HUES6 (cell line): ENCODE data around the gene EP400.

Source experiments
- H3K27ac ChIP-seq: 2 replicates; pipeline ENCODE4 v1.7.0; 2013; ENCODE audit warnings: low read depth, mild to moderate bottlenecking, low read length, inconsistent platforms
- H3K27me3 ChIP-seq: 2 replicates; pipeline ENCODE4 v1.6.1; 2013; ENCODE audit warnings: low read length; ENCODE audit not compliant: control insufficient read depth, insufficient read depth
- H3K36me3 ChIP-seq: 2 replicates; pipeline ENCODE4 v1.6.1; 2013; ENCODE audit warnings: low read length; ENCODE audit not compliant: control insufficient read depth, insufficient read depth
- H3K4me1 ChIP-seq: 2 replicates; pipeline ENCODE4 v1.6.1; 2013; ENCODE audit warnings: low read length; ENCODE audit not compliant: control insufficient read depth, insufficient read depth
- H3K4me3 ChIP-seq: 2 replicates; pipeline ENCODE4 v1.5.1; 2013; ENCODE audit warnings: low read depth, low read length
- H3K9ac ChIP-seq: one replicate; pipeline ENCODE4 v1.6.1; 2013; ENCODE audit warnings: mild to moderate bottlenecking, low read length
- H3K9me3 ChIP-seq: 2 replicates; pipeline ENCODE4 v1.6.1; 2013; ENCODE audit warnings: low read depth, low read length; ENCODE audit not compliant: control insufficient read depth, insufficient read depth

The EP400 gene

DNA sequence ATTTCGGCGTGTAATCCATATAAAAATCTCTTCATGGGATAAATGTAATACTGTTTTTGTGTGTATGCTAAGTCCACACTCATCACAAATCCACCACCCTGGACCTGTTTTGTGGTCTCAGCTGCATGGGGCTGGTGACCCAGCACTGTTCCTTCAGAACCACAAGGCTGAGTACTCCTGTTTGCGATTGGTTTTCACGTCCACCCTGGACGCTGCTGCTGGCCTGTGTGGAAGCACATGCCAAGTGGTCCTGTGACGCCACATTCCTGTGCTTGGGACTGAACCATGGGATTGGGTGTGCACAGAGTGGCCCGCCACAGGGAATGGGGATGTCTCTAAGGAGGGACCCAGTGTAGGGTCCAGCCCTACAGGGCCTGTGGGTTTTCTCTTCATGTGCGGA lies 16.4 kb upstream of the EP400 start:
- no peak overlapping the region for H3K4me3 ChIP-seq
- no peaks in the 10 kb centered on the region for H3K9me3 ChIP-seq
- H3K9ac ChIP-seq: no peak overlapping the region
- H3K36me3 ChIP-seq: peaks cover 71% of the 10 kb centered on the region
- H3K27me3 ChIP-seq: no peaks in the 10 kb centered on the region
- no peaks in the 10 kb centered on the region for H3K4me1 ChIP-seq
- H3K27ac ChIP-seq: no peak overlapping the region

DNA sequence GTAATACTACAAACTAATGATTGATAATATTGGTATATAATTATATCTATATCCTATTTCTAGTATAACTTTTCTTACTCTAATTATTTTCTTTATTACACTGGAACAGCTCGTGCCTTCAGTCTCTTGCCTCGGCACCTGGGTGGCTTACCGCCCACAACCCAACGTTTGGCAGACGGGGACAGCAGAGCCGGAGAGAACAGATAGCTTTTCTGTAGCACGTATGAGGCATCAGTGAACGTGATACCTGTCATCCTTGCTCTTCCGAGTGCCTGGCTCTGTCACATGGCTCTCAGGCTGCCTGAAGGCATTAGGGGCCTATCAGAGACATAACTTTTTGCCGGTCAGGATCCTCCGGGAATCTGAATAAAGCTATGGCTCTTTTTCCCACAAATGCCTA lies 15.2 kb upstream of the EP400 start:
- H3K9ac ChIP-seq: no peak overlapping the region
- no peaks in the 10 kb centered on the region for H3K27me3 ChIP-seq
- H3K4me1 ChIP-seq: no peaks in the 10 kb centered on the region
- H3K36me3 ChIP-seq: peaks cover 79% of the 10 kb centered on the region
- no peaks in the 10 kb centered on the region for H3K9me3 ChIP-seq
- H3K4me3 ChIP-seq: no peak overlapping the region
- no peak overlapping the region for H3K27ac ChIP-seq

DNA sequence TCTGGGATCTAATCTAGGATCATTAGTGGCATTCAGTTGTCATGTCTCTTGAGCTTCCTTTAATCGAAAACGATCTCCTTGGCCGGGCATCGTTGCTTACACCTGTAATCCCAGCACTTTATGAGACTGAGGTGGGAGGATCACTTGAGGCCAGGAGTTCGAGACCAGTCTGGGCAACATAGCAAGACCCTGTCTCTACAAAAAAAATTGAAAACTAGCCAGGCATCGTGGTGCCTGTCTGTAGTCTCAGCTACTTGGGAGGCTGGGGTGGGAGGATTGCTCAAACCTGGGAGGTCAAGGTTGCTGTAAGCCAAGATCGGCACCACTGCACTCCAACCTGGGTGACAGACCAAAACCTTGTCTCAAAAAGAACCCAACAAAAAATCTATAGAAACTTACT lies 11.7 kb upstream of the EP400 start:
- Histone ChIP-seq H3K27ac (no peak overlapping the region), H3K36me3 (peaks cover 90% of the 10 kb centered on the region), H3K9ac (no peak overlapping the region), H3K27me3 (no peaks in the 10 kb centered on the region), H3K9me3 (no peaks in the 10 kb centered on the region), H3K4me1 (no peaks in the 10 kb centered on the region), H3K4me3 (no peak overlapping the region)

DNA sequence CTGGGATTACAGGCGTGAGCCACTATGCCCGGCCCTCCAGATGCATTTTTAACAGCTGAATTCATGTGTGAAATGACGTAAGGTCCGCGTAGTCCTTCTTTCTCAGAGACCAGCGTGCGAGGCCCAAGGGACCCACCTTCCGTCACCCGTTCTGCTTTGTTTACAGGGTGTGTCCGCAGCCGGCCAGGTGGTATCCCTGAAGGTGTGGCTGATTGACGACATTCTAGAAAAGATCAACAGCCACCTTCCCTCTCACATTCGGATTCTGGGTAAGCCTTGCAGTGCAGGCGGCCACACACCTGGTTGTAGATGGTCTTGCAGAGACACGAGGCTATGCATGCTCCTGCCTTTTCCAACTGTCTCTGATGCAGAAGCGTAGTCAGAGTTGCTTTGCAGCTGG lies 10.7 kb upstream of the EP400 start:
- no peaks in the 10 kb centered on the region for H3K9me3 ChIP-seq
- no peaks in the 10 kb centered on the region for H3K4me1 ChIP-seq
- no peak overlapping the region for H3K9ac ChIP-seq
- no peak overlapping the region for H3K27ac ChIP-seq
- H3K36me3 ChIP-seq: peaks cover 90% of the 10 kb centered on the region
- no peak overlapping the region for H3K4me3 ChIP-seq
- H3K27me3 ChIP-seq: no peaks in the 10 kb centered on the region

DNA sequence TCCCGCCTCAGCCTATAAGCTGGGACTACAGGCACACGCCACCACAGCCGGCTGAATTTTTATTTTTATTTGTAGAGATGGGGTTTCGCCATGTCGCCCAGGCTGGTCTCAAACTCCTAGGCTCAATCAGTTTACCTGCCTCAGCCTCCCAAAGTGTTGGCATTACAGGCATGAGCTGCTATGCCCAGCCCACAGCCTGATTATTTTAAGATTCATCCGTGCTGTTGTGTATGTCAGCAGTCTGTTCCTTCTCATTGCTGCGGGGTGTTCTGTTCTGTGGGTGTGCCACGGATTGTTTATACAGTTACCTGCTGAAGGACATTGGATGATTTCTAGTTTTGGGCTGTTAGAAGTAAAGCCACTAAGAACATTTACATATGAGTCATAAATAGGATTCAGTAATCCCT lies 9.6 kb upstream of the EP400 start:
- no peaks in the 10 kb centered on the region for H3K4me1 ChIP-seq
- no peak overlapping the region for H3K4me3 ChIP-seq
- 0 out of 2 replicates have a peak, but pooled peaks cover 2% of the 10 kb centered on the region for H3K9me3 ChIP-seq
- H3K27me3 ChIP-seq: no peaks in the 10 kb centered on the region
- H3K9ac ChIP-seq: no peak overlapping the region
- peaks cover 88% of the 10 kb centered on the region for H3K36me3 ChIP-seq
- no peak overlapping the region for H3K27ac ChIP-seq

DNA sequence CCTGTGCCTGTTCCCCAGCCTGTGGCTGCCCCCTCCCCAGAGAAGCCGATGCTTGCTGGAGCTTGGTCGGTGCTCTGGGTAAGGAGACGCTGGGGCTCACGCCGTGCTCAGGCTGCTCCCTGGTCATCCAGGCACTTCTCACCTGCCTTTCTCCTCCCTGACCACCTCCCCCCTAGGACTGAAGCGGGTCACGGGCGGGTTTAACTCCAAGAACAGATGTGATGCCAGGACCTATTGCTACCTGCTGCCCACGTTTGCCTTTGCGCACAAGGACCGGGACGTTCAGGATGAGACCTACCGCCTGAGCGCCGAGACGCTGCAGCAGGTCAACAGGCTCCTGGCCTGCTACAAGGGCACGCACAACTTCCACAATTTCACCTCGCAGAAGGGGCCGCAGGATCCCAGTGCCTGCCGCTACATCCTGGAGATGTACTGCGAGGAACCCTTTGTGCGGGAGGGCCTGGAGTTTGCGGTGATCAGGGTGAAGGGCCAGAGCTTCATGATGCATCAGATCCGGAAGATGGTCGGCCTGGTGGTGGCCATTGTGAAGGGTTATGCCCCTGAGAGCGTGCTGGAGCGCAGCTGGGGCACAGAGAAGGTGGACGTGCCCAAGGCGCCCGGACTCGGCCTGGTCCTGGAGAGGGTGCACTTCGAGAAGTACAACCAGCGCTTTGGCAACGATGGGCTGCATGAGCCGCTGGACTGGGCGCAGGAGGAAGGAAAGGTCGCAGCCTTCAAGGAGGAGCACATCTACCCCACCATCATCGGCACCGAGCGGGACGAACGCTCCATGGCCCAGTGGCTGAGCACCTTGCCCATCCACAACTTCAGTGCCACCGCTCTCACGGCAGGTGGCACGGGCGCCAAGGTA lies 8.4 kb upstream of the EP400 start:
- no peak overlapping the region for H3K9ac ChIP-seq
- no peak overlapping the region for H3K4me3 ChIP-seq
- H3K4me1 ChIP-seq: no peaks in the 10 kb centered on the region
- no peak overlapping the region for H3K27ac ChIP-seq
- H3K36me3 ChIP-seq: peaks cover 78% of the 10 kb centered on the region
- 0 out of 2 replicates have a peak, but pooled peaks cover 2% of the 10 kb centered on the region for H3K9me3 ChIP-seq
- H3K27me3 ChIP-seq: no peaks in the 10 kb centered on the region

DNA sequence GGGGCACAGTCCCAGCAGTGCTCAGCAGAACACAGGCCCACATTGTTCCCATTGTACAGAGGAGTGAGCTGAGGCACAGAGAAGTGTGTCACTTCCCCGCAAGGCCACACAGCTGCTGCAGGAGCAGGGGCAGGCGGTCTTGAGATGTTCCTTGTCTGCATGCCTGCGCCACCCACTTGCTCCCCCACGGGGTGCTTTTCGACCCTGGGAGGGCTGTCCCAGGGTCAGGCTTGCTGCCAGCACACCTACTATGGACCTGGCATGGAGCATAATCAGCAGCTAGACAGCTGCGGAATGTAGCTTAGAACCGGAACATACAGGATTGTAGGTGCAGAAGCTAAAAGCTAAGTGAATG lies 7.8 kb upstream of the EP400 start:
- no peaks in the 10 kb centered on the region for H3K4me1 ChIP-seq
- no peak overlapping the region for H3K4me3 ChIP-seq
- peaks cover 72% of the 10 kb centered on the region for H3K36me3 ChIP-seq
- H3K27me3 ChIP-seq: no peaks in the 10 kb centered on the region
- H3K9me3 ChIP-seq: 0 out of 2 replicates have a peak, but pooled peaks cover 2% of the 10 kb centered on the region
- no peak overlapping the region for H3K9ac ChIP-seq
- no peak overlapping the region for H3K27ac ChIP-seq

DNA sequence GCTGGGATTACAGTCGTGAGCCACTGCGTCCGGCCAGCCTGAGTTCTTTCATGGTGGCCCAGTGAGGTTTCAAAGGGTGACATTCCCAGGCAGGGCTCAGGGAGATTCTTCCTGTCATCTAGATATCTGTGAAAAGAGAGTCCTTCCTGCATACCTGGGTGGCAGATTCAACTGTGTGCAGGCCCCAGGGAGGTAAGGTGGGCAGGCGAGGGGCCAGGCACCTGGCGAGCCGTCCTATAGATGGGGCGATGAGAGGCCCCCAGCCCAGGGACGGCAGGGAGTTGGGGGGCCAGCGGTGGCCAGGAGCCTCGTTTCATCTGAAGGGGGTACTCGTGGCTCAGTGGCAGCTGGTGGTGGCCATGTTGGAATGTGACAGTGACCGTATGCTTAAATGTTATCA lies 7.1 kb upstream of the EP400 start:
- Histone ChIP-seq H3K27ac (no peak overlapping the region), H3K27me3 (no peaks in the 10 kb centered on the region), H3K4me3 (no peak overlapping the region), H3K36me3 (peaks cover 68% of the 10 kb centered on the region), H3K9ac (no peak overlapping the region), H3K4me1 (peaks cover 4% of the 10 kb centered on the region), H3K9me3 (0 out of 2 replicates have a peak, but pooled peaks cover 2% of the 10 kb centered on the region)

DNA sequence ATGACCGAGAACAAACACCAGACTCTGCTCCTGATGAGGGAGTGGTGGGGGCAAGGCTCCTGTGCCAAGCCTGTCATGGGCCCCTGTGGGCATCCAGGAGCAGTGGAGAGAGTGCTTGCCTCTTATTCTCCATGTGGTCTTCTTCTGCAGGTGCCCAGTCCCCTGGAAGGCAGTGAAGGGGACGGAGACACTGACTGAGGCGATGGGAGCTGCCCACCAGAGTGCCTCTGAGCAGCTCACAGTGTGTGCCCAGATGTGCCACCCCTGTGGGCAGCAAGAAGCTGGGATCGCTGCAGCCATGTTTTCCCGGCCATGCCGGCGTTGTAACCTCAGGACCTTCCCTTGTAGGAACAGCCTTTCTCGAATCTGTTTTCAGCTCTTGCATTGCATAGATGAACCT lies 6.4 kb upstream of the EP400 start:
- peaks cover 60% of the 10 kb centered on the region for H3K36me3 ChIP-seq
- H3K9me3 ChIP-seq: 0 out of 2 replicates have a peak, but pooled peaks cover 2% of the 10 kb centered on the region
- no peak overlapping the region for H3K4me3 ChIP-seq
- no peak overlapping the region for H3K27ac ChIP-seq
- H3K9ac ChIP-seq: no peak overlapping the region
- no peaks in the 10 kb centered on the region for H3K27me3 ChIP-seq
- H3K4me1 ChIP-seq: peaks cover 5% of the 10 kb centered on the region

DNA sequence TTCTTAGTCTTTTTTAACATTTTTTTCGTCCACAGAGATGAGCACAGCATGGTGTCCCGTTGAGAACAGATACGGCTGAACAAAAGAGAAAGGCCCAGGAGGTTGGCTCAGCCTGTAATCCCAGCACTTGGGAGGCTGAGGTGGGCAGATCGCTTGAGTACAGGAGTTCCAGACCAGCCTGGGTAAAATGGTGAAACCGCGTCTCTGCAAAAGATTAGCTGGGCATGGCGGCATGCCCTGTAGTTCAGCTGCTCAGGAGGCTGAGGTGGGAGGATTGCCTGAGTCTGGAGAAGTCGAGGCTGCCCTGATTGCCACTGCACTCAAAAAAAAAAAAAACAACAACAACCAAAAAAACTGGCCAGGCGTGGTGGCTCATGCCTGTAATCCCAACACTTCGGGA lies 5.9 kb upstream of the EP400 start:
- peaks cover 58% of the 10 kb centered on the region for H3K36me3 ChIP-seq
- peaks cover 5% of the 10 kb centered on the region for H3K4me1 ChIP-seq
- H3K9me3 ChIP-seq: 0 out of 2 replicates have a peak, but pooled peaks cover 2% of the 10 kb centered on the region
- no peak overlapping the region for H3K27ac ChIP-seq
- H3K27me3 ChIP-seq: no peaks in the 10 kb centered on the region
- H3K9ac ChIP-seq: no peak overlapping the region
- H3K4me3 ChIP-seq: no peak overlapping the region

DNA sequence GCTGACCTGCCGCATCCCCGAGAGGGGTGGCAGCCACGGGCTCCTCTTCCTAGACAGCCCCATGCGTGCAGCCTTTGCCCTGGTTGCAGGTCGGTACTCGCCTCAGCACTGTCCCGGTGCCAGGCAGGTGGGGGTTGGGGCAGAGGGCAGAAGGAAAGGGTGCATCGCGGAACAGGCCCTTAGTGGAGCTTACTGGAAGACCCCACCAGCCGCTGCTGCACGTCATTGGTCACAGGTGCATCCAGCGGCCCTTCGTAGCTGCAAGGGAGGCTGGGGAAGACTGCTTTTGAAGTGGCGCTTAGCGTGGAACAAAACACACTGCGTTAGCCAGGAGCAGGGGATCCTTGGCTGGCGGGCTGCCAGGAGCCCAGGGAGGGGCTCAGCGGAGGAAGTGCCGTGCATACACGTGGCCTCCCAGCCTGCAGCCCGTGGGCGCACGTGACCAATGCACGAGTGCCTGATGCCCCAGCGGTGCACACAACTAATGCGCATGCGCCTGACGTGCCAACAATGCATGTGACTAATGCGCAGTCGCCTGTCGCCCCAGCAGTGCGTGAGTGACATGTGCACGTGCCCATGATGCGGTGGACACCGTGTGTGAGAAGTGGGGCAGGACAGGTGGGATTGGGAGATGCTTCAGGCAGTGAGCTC lies 5.0 kb upstream of the EP400 start:
- H3K27ac ChIP-seq: no peak overlapping the region
- H3K9me3 ChIP-seq: 0 out of 2 replicates have a peak, but pooled peaks cover 2% of the 10 kb centered on the region
- H3K4me1 ChIP-seq: peaks cover 5% of the 10 kb centered on the region
- no peak overlapping the region for H3K4me3 ChIP-seq
- no peaks in the 10 kb centered on the region for H3K27me3 ChIP-seq
- H3K36me3 ChIP-seq: peaks cover 50% of the 10 kb centered on the region
- H3K9ac ChIP-seq: no peak overlapping the region
